ENCODE data around the gene PSEN1. TPM values are rescaled to one million over a fixed set of nuclear protein-coding genes. Genes with fewer than 3 reads are reported as not detected.

The PSEN1 gene
- total RNA-seq, 4 donors from 2014 or later, result 101 to 221 (median 135) TPM

DNA sequence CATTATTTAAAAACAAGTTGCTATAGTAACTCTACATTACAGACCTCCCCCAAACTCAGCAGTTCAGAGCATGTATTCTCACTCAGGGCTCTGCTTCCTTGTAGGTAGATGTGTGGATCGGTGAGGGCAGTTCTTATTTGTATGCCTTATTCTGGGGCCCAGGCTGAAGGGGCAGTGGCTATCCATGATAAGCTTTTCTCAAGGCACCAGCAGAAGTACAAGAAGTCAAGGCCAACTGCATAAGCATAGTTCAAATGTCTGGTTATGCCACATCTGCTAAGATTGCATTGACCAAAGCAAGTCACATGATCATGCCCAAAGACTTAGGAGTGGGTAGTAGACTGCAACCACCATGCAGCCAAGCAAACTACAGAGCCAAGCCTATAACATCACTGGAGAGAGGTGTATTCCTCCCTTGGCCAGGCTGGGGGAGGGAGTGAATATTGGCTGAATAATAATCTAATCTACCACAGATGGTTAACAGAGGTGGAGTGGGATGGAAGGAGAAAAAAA lies 4.6 kb downstream of the PSEN1 start:
- no peak for TF ChIP-seq EP300 (IDR thresholded peaks at IDR 0.05; ENCODE audit: low read depth)
- TF ChIP-seq, protein P1, sequence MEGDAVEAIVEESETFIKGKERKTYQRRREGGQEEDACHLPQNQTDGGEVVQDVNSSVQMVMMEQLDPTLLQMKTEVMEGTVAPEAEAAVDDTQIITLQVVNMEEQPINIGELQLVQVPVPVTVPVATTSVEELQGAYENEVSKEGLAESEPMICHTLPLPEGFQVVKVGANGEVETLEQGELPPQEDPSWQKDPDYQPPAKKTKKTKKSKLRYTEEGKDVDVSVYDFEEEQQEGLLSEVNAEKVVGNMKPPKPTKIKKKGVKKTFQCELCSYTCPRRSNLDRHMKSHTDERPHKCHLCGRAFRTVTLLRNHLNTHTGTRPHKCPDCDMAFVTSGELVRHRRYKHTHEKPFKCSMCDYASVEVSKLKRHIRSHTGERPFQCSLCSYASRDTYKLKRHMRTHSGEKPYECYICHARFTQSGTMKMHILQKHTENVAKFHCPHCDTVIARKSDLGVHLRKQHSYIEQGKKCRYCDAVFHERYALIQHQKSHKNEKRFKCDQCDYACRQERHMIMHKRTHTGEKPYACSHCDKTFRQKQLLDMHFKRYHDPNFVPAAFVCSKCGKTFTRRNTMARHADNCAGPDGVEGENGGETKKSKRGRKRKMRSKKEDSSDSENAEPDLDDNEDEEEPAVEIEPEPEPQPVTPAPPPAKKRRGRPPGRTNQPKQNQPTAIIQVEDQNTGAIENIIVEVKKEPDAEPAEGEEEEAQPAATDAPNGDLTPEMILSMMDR (IDR thresholded peaks at IDR 0.05), result no peak
- no peak for TF ChIP-seq POLR2A (IDR thresholded peaks at IDR 0.05)
- TF ChIP-seq POLR2AphosphoS5 (IDR thresholded peaks at IDR 0.05), result no peak
- no peak overlapping the region for H3K27ac ChIP-seq

DNA sequence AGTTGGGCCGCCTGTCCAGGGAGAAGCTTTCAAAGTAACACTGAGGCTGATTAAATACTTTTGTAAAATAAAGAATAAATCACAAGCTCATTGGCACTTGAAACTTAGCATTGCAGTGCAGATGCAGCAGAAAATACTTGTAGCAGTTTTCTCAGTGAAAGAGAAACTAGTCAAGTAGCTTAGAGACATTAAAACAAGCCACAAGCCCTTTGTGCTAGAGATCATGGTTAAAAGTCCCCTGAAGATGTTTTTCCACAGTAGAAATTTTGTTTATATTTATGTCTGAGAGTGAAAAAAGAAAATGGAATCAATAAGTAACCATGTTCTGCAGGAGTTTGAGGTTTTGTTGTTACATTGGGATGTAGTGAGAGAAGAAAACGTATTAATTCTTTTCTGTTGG lies 5.9 kb downstream of the PSEN1 start:
- peaks cover 7 to 41% (median 11%) of the 10 kb centered on the region in 4 donors for H3K4me1 ChIP-seq
- no peak overlapping the region for H3K4me3 ChIP-seq
- WGBS, 2 donors (ENCODE audit: low coverage in 1 of 2), result 65 to 74% methylated on average over 2 of the region's 2 CpGs
- H3K27ac ChIP-seq, result no peak overlapping the region
- no peak for DNase-seq
- in situ Hi-C loops (cut with MboI; ENCODE audit: low pct_ligation_motif_present in 1 of 4, low pct_unique_long_range_greater_than_20kb in 1 of 4, low sequenced_read_pairs in 3 of 4), result no loop called here
- no peaks in the 10 kb centered on the region for H3K9me3 ChIP-seq
- intact Hi-C loops (cut with DNase I; ENCODE audit: low total_unique reads), result no loop called here
- no peaks in the 10 kb centered on the region for H3K36me3 ChIP-seq
- no peaks in the 10 kb centered on the region for H3K27me3 ChIP-seq
- no peak for TF ChIP-seq POLR2AphosphoS5 (IDR thresholded peaks at IDR 0.05)
- TF ChIP-seq EP300 (IDR thresholded peaks at IDR 0.05; ENCODE audit: low read depth), result no peak
- TF ChIP-seq POLR2A (IDR thresholded peaks at IDR 0.05), result no peak
- TF ChIP-seq, protein P1 (IDR thresholded peaks at IDR 0.05), result no peak

More for the DNA sequence above, 4.6 kb downstream of the PSEN1 start:
- Histone ChIP-seq H3K9me3 (no peaks in the 10 kb centered on the region), H3K4me3 (no peak overlapping the region), H3K27me3 (no peaks in the 10 kb centered on the region), H3K36me3 (no peaks in the 10 kb centered on the region), H3K4me1 (peaks cover 10 to 45% (median 13%) of the 10 kb centered on the region in 4 donors)
- in situ Hi-C loops (cut with MboI; ENCODE audit: low pct_ligation_motif_present in 1 of 4, low pct_unique_long_range_greater_than_20kb in 1 of 4, low sequenced_read_pairs in 3 of 4), result no loop called here
- intact Hi-C loops (cut with DNase I; ENCODE audit: low total_unique reads), result no loop called here
- 93 to 100% methylated on average over 1 of the region's 1 CpG for WGBS, 2 donors (ENCODE audit: low coverage in 1 of 2)
- no peak for DNase-seq

GRCh38 chr14:73143003-73143402 lies 6.7 kb downstream of the PSEN1 start:
- TF ChIP-seq EP300 (IDR thresholded peaks at IDR 0.05; ENCODE audit: low read depth) (no peak), POLR2AphosphoS5 (IDR thresholded peaks at IDR 0.05) (no peak), POLR2A (IDR thresholded peaks at IDR 0.05) (no peak)
- TF ChIP-seq, protein P1 (IDR thresholded peaks at IDR 0.05), result no peak
- WGBS, 2 donors (ENCODE audit: low coverage in 1 of 2), result 97% methylated on average over 5 of the region's 5 CpGs; no CpG with 5 or more reads in 1 of the 2 donors
- intact Hi-C loops (cut with DNase I; ENCODE audit: low total_unique reads) (no loop called here), in situ Hi-C loops (cut with MboI; ENCODE audit: low pct_ligation_motif_present in 1 of 4, low pct_unique_long_range_greater_than_20kb in 1 of 4, low sequenced_read_pairs in 3 of 4) (no loop called here)
- peak overlapping the region in 1 of 4 donors; percentile 10 for H3K27ac ChIP-seq
- no peaks in the 10 kb centered on the region for H3K9me3 ChIP-seq
- no peak overlapping the region for H3K4me3 ChIP-seq
- no peaks in the 10 kb centered on the region for H3K27me3 ChIP-seq
- DNase-seq, result no peak
- peaks cover 0 to under 1% (median 0%) of the 10 kb centered on the region in 4 donors for H3K36me3 ChIP-seq
- peaks cover 0 to 33% (median 5%) of the 10 kb centered on the region in 4 donors for H3K4me1 ChIP-seq

DNA sequence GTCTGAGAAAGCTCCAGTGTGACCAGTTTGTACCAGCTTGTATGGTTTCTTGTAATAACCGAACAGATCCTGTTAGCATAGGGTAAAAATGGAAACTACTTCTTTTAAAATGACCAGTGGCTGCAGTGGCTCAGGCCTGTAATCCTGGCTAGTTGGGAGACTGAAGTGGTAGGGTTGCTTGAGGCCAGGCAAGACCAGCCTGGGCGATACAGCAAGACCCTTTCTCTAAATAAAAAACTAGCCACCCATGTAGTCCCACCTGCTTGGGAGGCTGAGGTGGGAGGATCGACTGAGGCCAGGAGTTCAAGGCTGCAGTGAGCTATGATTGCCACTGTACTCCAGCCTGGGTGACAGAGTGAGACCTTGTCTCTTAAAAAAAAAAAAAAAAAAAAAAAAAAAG lies 7.3 kb downstream of the PSEN1 start:
- H3K9me3 ChIP-seq, result no peaks in the 10 kb centered on the region
- in situ Hi-C loops (cut with MboI; ENCODE audit: low pct_ligation_motif_present in 1 of 4, low pct_unique_long_range_greater_than_20kb in 1 of 4, low sequenced_read_pairs in 3 of 4) (no loop called here), intact Hi-C loops (cut with DNase I; ENCODE audit: low total_unique reads) (no loop called here)
- H3K4me1 ChIP-seq, result peaks cover 0 to 27% (median 2%) of the 10 kb centered on the region in 4 donors
- TF ChIP-seq POLR2A (IDR thresholded peaks at IDR 0.05) (no peak), POLR2AphosphoS5 (IDR thresholded peaks at IDR 0.05) (no peak), EP300 (IDR thresholded peaks at IDR 0.05; ENCODE audit: low read depth) (no peak)
- TF ChIP-seq, protein P1 (IDR thresholded peaks at IDR 0.05), result no peak
- WGBS, 2 donors (ENCODE audit: low coverage in 1 of 2), result 86 to 95% methylated on average over 1 to 3 of the region's 3 CpGs
- no peak overlapping the region for H3K27ac ChIP-seq
- no peak overlapping the region for H3K4me3 ChIP-seq
- H3K36me3 ChIP-seq, result peaks cover 0 to 7% (median 2%) of the 10 kb centered on the region in 4 donors
- DNase-seq, result no peak
- H3K27me3 ChIP-seq, result no peaks in the 10 kb centered on the region

All from transverse colon (tissue), 4 donors.